Measurements from ENCODE around the gene STT3B. TPM values are rescaled to one million over a fixed set of nuclear protein-coding genes. Genes with fewer than 3 reads are reported as not detected.
"Not testable (repeated sequence)": the region's sequence is repeated elsewhere in the genome, so short reads cannot be mapped to it uniquely, and the experiment has no call there.

Gene STT3B
- polyA plus RNA-seq, 1 donor, result 125 TPM

GRCh38 chr3:31498791-31499190, 33.9 kb upstream of the STT3B start:
- WGBS (ENCODE audit: insufficient coverage, low lambda C conversion rate), result 59% methylated on average over 3 of the region's 5 CpGs
- Histone ChIP-seq H3K4me3 (ENCODE audit: low read length) (no peak overlapping the region), H3K9me3 (ENCODE audit: control insufficient read depth, low read depth, low read length) (no peaks in the 10 kb centered on the region), H3K27ac (ENCODE audit: low read length) (no peak overlapping the region), H3K27me3 (ENCODE audit: control insufficient read depth, insufficient read depth, low read length) (no peaks in the 10 kb centered on the region), H3K36me3 (ENCODE audit: control insufficient read depth, insufficient read depth, low read length) (no peaks in the 10 kb centered on the region), H3K4me1 (ENCODE audit: control insufficient read depth, insufficient read depth, low read length) (peaks cover 10% of the 10 kb centered on the region)
- DNase-seq, result no peak

GRCh38 chr3:31499281-31499680, 33.4 kb upstream of the STT3B start:
- Histone ChIP-seq H3K4me3 (ENCODE audit: low read length) (no peak overlapping the region), H3K27me3 (ENCODE audit: control insufficient read depth, insufficient read depth, low read length) (no peaks in the 10 kb centered on the region), H3K9me3 (ENCODE audit: control insufficient read depth, low read depth, low read length) (no peaks in the 10 kb centered on the region), H3K36me3 (ENCODE audit: control insufficient read depth, insufficient read depth, low read length) (no peaks in the 10 kb centered on the region), H3K4me1 (ENCODE audit: control insufficient read depth, insufficient read depth, low read length) (peaks cover 11% of the 10 kb centered on the region), H3K27ac (ENCODE audit: low read length) (no peak overlapping the region)
- no peak for DNase-seq
- no CpG with 5 or more reads among the region's 3 CpGs for WGBS (ENCODE audit: insufficient coverage, low lambda C conversion rate)

- no peaks in the 10 kb centered on the region for H3K27me3 ChIP-seq (ENCODE audit: control insufficient read depth, insufficient read depth, low read length)
- H3K4me1 ChIP-seq (ENCODE audit: control insufficient read depth, insufficient read depth, low read length), result peaks cover 11% of the 10 kb centered on the region
- H3K27ac ChIP-seq (ENCODE audit: low read length), result no peak overlapping the region
- no peaks in the 10 kb centered on the region for H3K36me3 ChIP-seq (ENCODE audit: control insufficient read depth, insufficient read depth, low read length)
- DNase-seq, result no peak
- H3K9me3 ChIP-seq (ENCODE audit: control insufficient read depth, low read depth, low read length), result no peaks in the 10 kb centered on the region
- WGBS (ENCODE audit: insufficient coverage, low lambda C conversion rate), result no CpG with 5 or more reads among the region's 3 CpGs
- no peak overlapping the region for H3K4me3 ChIP-seq (ENCODE audit: low read length)
Observed at GRCh38 chr3:31502803-31503221, 29.9 kb upstream of the STT3B start.

GRCh38 chr3:31503456-31503855, 29.3 kb upstream of the STT3B start:
- DNase-seq, result no peak
- H3K27ac ChIP-seq (ENCODE audit: low read length), result no peak overlapping the region
- WGBS (ENCODE audit: insufficient coverage, low lambda C conversion rate), result 0% methylated on average over 1 of the region's 4 CpGs

GRCh38 chr3:31504230-31504629, 28.5 kb upstream of the STT3B start:
- no peaks in the 10 kb centered on the region for H3K27me3 ChIP-seq (ENCODE audit: control insufficient read depth, insufficient read depth, low read length)
- no peaks in the 10 kb centered on the region for H3K9me3 ChIP-seq (ENCODE audit: control insufficient read depth, low read depth, low read length)
- no peaks in the 10 kb centered on the region for H3K36me3 ChIP-seq (ENCODE audit: control insufficient read depth, insufficient read depth, low read length)
- no peak overlapping the region for H3K4me3 ChIP-seq (ENCODE audit: low read length)
- no peak overlapping the region for H3K27ac ChIP-seq (ENCODE audit: low read length)
- peaks cover 11% of the 10 kb centered on the region for H3K4me1 ChIP-seq (ENCODE audit: control insufficient read depth, insufficient read depth, low read length)
- 20% methylated on average over 1 of the region's 3 CpGs for WGBS (ENCODE audit: insufficient coverage, low lambda C conversion rate)
- DNase-seq, result peak in 1 of 2 donors; percentile 50

More at GRCh38 chr3:31503456-31503855, 29.3 kb upstream of the STT3B start:
- Histone ChIP-seq H3K4me1 (ENCODE audit: control insufficient read depth, insufficient read depth, low read length) (peaks cover 11% of the 10 kb centered on the region), H3K4me3 (ENCODE audit: low read length) (no peak overlapping the region), H3K27me3 (ENCODE audit: control insufficient read depth, insufficient read depth, low read length) (no peaks in the 10 kb centered on the region), H3K9me3 (ENCODE audit: control insufficient read depth, low read depth, low read length) (no peaks in the 10 kb centered on the region), H3K36me3 (ENCODE audit: control insufficient read depth, insufficient read depth, low read length) (no peaks in the 10 kb centered on the region)

GRCh38 chr3:31505371-31506048, 27.2 kb upstream of the STT3B start:
- H3K9me3 ChIP-seq (ENCODE audit: control insufficient read depth, low read depth, low read length), result no peaks in the 10 kb centered on the region
- no peaks in the 10 kb centered on the region for H3K27me3 ChIP-seq (ENCODE audit: control insufficient read depth, insufficient read depth, low read length)
- H3K36me3 ChIP-seq (ENCODE audit: control insufficient read depth, insufficient read depth, low read length), result no peaks in the 10 kb centered on the region
- DNase-seq, result no peak
- 90% methylated on average over 2 of the region's 5 CpGs for WGBS (ENCODE audit: insufficient coverage, low lambda C conversion rate)
- no peak overlapping the region for H3K27ac ChIP-seq (ENCODE audit: low read length)
- H3K4me1 ChIP-seq (ENCODE audit: control insufficient read depth, insufficient read depth, low read length), result peaks cover 11% of the 10 kb centered on the region
- H3K4me3 ChIP-seq (ENCODE audit: low read length), result no peak overlapping the region

- not testable (repeated sequence) for H3K9me3 ChIP-seq (ENCODE audit: control insufficient read depth, low read depth, low read length); H3K27me3 ChIP-seq (ENCODE audit: control insufficient read depth, insufficient read depth, low read length); H3K4me3 ChIP-seq (ENCODE audit: low read length); H3K27ac ChIP-seq (ENCODE audit: low read length); DNase-seq; H3K36me3 ChIP-seq (ENCODE audit: control insufficient read depth, insufficient read depth, low read length)
- 86% methylated on average over 1 of the region's 7 CpGs for WGBS (ENCODE audit: insufficient coverage, low lambda C conversion rate)
- peaks cover 11% of the 10 kb centered on the region for H3K4me1 ChIP-seq (ENCODE audit: control insufficient read depth, insufficient read depth, low read length)
Observed at GRCh38 chr3:31506515-31506914, 26.2 kb upstream of the STT3B start.

GRCh38 chr3:31508452-31509146, 24.1 kb upstream of the STT3B start:
- DNase-seq, result no peak
- no peak overlapping the region for H3K4me3 ChIP-seq (ENCODE audit: low read length)
- no peaks in the 10 kb centered on the region for H3K9me3 ChIP-seq (ENCODE audit: control insufficient read depth, low read depth, low read length)
- H3K4me1 ChIP-seq (ENCODE audit: control insufficient read depth, insufficient read depth, low read length), result peaks cover 4% of the 10 kb centered on the region
- no peaks in the 10 kb centered on the region for H3K36me3 ChIP-seq (ENCODE audit: control insufficient read depth, insufficient read depth, low read length)
- H3K27ac ChIP-seq (ENCODE audit: low read length), result no peak overlapping the region
- H3K27me3 ChIP-seq (ENCODE audit: control insufficient read depth, insufficient read depth, low read length), result no peaks in the 10 kb centered on the region
- WGBS (ENCODE audit: insufficient coverage, low lambda C conversion rate), result 100% methylated on average over 1 of the region's 2 CpGs

GRCh38 chr3:31509147-31509728, 23.5 kb upstream of the STT3B start:
- WGBS (ENCODE audit: insufficient coverage, low lambda C conversion rate), result no CpG with 5 or more reads among the region's 1 CpG

GRCh38 chr3:31514570-31514969, 18.2 kb upstream of the STT3B start:
- H3K36me3 ChIP-seq (ENCODE audit: control insufficient read depth, insufficient read depth, low read length), result no peaks in the 10 kb centered on the region
- DNase-seq, result no peak
- H3K27me3 ChIP-seq (ENCODE audit: control insufficient read depth, insufficient read depth, low read length), result no peaks in the 10 kb centered on the region
- no peaks in the 10 kb centered on the region for H3K9me3 ChIP-seq (ENCODE audit: control insufficient read depth, low read depth, low read length)
- H3K4me1 ChIP-seq (ENCODE audit: control insufficient read depth, insufficient read depth, low read length), result no peaks in the 10 kb centered on the region
- no peak overlapping the region for H3K27ac ChIP-seq (ENCODE audit: low read length)
- WGBS (ENCODE audit: insufficient coverage, low lambda C conversion rate), result no CpG with 5 or more reads among the region's 5 CpGs
- H3K4me3 ChIP-seq (ENCODE audit: low read length), result no peak overlapping the region

More at GRCh38 chr3:31509147-31509728, 23.5 kb upstream of the STT3B start:
- Histone ChIP-seq H3K27me3 (ENCODE audit: control insufficient read depth, insufficient read depth, low read length) (no peaks in the 10 kb centered on the region), H3K27ac (ENCODE audit: low read length) (no peak overlapping the region), H3K4me1 (ENCODE audit: control insufficient read depth, insufficient read depth, low read length) (no peaks in the 10 kb centered on the region), H3K9me3 (ENCODE audit: control insufficient read depth, low read depth, low read length) (no peaks in the 10 kb centered on the region), H3K36me3 (ENCODE audit: control insufficient read depth, insufficient read depth, low read length) (no peaks in the 10 kb centered on the region), H3K4me3 (ENCODE audit: low read length) (no peak overlapping the region)
- DNase-seq, result no peak
